HG02840 (cell line): Measurements from ENCODE around the gene PPFIA4.

Experiments used
- ATAC-seq: cut with Tn5 transposase; IDR thresholded peaks from one replicate; pipeline ENCODE4 v1.9.1; 2021; ENCODE audit warnings: mild to moderate bottlenecking, moderate library complexity, moderate number of reproducible peaks; ENCODE audit not compliant: unreplicated experiment, low FRiP score

The PPFIA4 gene

GRCh38 chr1:203078478-203078877 is 52.2 kb downstream of the PPFIA4 start:
- no peak for ATAC-seq

GRCh38 chr1:203080456-203080855 is 54.2 kb downstream of the PPFIA4 start:
- no peak for ATAC-seq

GRCh38 chr1:203081465-203082230 is 55.4 kb downstream of the PPFIA4 start:
- no peak for ATAC-seq

- no peak for ATAC-seq
Measured at GRCh38 chr1:203082231-203082505, 55.9 kb downstream of the PPFIA4 start.

- no peak for ATAC-seq
Measured at GRCh38 chr1:203082571-203083462, 56.5 kb downstream of the PPFIA4 start.

- no peak for ATAC-seq
Measured at GRCh38 chr1:203083463-203083921, 57.2 kb downstream of the PPFIA4 start.

- no peak for ATAC-seq
Measured at GRCh38 chr1:203084588-203085527, 58.6 kb downstream of the PPFIA4 start.

GRCh38 chr1:203085528-203086406 is 59.5 kb downstream of the PPFIA4 start, which contains the start of gene MYOG:
MYOG (minus strand) TSS chr1:203086012; CDS start chr1:203085961, 51 bp downstream.
- no peak for ATAC-seq

GRCh38 chr1:203086992-203087763 is 60.9 kb downstream of the PPFIA4 start:
- no peak for ATAC-seq

GRCh38 chr1:203088441-203088840 is 62.1 kb downstream of the PPFIA4 start:
- ATAC-seq = no peak

- no peak for ATAC-seq
Measured at GRCh38 chr1:203089001-203089650, 62.8 kb downstream of the PPFIA4 start.

- ATAC-seq = no peak
Measured at GRCh38 chr1:203089651-203090045, 63.4 kb downstream of the PPFIA4 start.

- no peak for ATAC-seq
Measured at GRCh38 chr1:203090421-203091198, 64.3 kb downstream of the PPFIA4 start.

- ATAC-seq = no peak
Measured at GRCh38 chr1:203091199-203091477, 64.8 kb downstream of the PPFIA4 start.

- ATAC-seq = no peak
Measured at GRCh38 chr1:203091761-203092330, 65.6 kb downstream of the PPFIA4 start.

- ATAC-seq = no peak
Measured at GRCh38 chr1:203093754-203094410, 67.6 kb downstream of the PPFIA4 start.
